Measurements from ENCODE around the gene SERGEF. TPM values are rescaled to one million over a fixed set of nuclear protein-coding genes. Genes with fewer than 3 reads are reported as not detected.

The SERGEF gene
- total and polyA plus RNA-seq, 2 of the 13 experiments (the other 11 are each of a cell fraction or from before 2014, with no cell fraction given): 54.5 to 114 TPM

GRCh38 chr11:17918049-17918605 lies 94.7 kb downstream of the SERGEF start:
- no peaks in the 10 kb centered on the region for H4K20me1 ChIP-seq (ENCODE audit: insufficient read depth, low read length)
- FAIRE-seq (no peak), DNase-seq (ENCODE audit: low spot score) (no peak), ATAC-seq (no peak)
- ChIA-PET POLR2A (no interaction called here), CTCF (ENCODE audit: low intra/inter-chr PET ratio, low total read pairs) (no interaction called here)
- H3K9me3 ChIP-seq (ENCODE audit: low read length): no peaks in the 10 kb centered on the region
- H3K4me3 ChIP-seq (replicated peaks in 1 of 3; ENCODE audit: insufficient read depth in 1 of 3, low read depth in 2 of 3, low read length in 3 of 3): no peak overlapping the region
- in situ Hi-C loops (cut with HindIII; ENCODE audit: extremely low pct_ligation_motif_present, low pct_unique_long_range_greater_than_20kb) (no loop called here), intact Hi-C loops (cut with micrococcal nuclease; ENCODE audit: unreplicated experiment) (no loop called here)
- no peak overlapping the region for H2AFZ ChIP-seq (ENCODE audit: low read length)
- H3K9ac ChIP-seq (ENCODE audit: insufficient read depth, low read depth, low read length): no peak overlapping the region
- WGBS (ENCODE audit: low lambda C conversion rate): 93% methylated on average over 1 of the region's 1 CpG
- no peaks in the 10 kb centered on the region for H3K4me1 ChIP-seq (ENCODE audit: insufficient read depth, low read length)
- H3K27ac ChIP-seq (ENCODE audit: extremely low read length, insufficient read depth, low read length): no peak overlapping the region
- H3K27me3 ChIP-seq (ENCODE audit: control insufficient read depth in 1 of 2, insufficient read depth in 2 of 2, low read length in 2 of 2): no peaks in the 10 kb centered on the region
- H3K4me2 ChIP-seq (ENCODE audit: low read depth, low read length): no peak overlapping the region
- peaks cover 19 to 56% of the 10 kb centered on the region in 2 experiments for H3K36me3 ChIP-seq (replicated peaks in 1 of 2; ENCODE audit: control insufficient read depth in 1 of 2, insufficient read depth in 2 of 2, low read length in 2 of 2)
- no peaks in the 10 kb centered on the region for H3K79me2 ChIP-seq (ENCODE audit: insufficient read depth, low read length)
- BruUV-seq (replicated peaks): no TSS peak
- TF ChIP-seq HDAC1 (CRISPR knock-in tag; IDR thresholded peaks at IDR 0.05) (no peak), ZFP82 (CRISPR knock-in tag; IDR thresholded peaks at IDR 0.05; ENCODE audit: borderline replicate concordance) (no peak), THAP7 (CRISPR knock-in tag; IDR thresholded peaks at IDR 0.05) (no peak), NAIF1 (CRISPR knock-in tag; IDR thresholded peaks at IDR 0.05; ENCODE audit: borderline replicate concordance) (no peak), ZNF33A (CRISPR knock-in tag; IDR thresholded peaks at IDR 0.05; ENCODE audit: borderline replicate concordance) (no peak), ZNF543 (CRISPR knock-in tag; IDR thresholded peaks at IDR 0.05) (no peak), POLR2G (IDR thresholded peaks at IDR 0.05; ENCODE audit: low read depth, low read length) (no peak), ZNF7 (CRISPR knock-in tag; IDR thresholded peaks at IDR 0.05) (no peak), ZBTB7B (CRISPR knock-in tag; IDR thresholded peaks at IDR 0.05) (no peak), CBFB (CRISPR knock-in tag; IDR thresholded peaks at IDR 0.05) (no peak), ZNF407 (CRISPR knock-in tag; IDR thresholded peaks at IDR 0.05; ENCODE audit: not compliant biosample characterization) (no peak), KLF12 (CRISPR knock-in tag; IDR thresholded peaks at IDR 0.05; ENCODE audit: borderline replicate concordance) (no peak), ZBTB37 (CRISPR knock-in tag; IDR thresholded peaks at IDR 0.05) (no peak), CHCHD3 (CRISPR knock-in tag; IDR thresholded peaks at IDR 0.05) (no peak), SRF (IDR thresholded peaks at IDR 0.05; ENCODE audit: low read depth, low read length) (no peak)
